HG03558 (cell line): ENCODE measurements around the gene NAALADL2.
"Not testable (repeated sequence)": the region's sequence is repeated elsewhere in the genome, so short reads cannot be mapped to it uniquely, and the experiment has no call there.

Source experiments
- ATAC-seq: cut with Tn5 transposase; IDR thresholded peaks from one replicate; pipeline ENCODE4 v1.9.1; 2021; ENCODE audit warnings: moderate number of reproducible peaks; ENCODE audit not compliant: unreplicated experiment; ENCODE audit errors: extremely low read depth

NAALADL2 gene

GRCh38 chr3:175489406-175489805, 630.3 kb downstream of the NAALADL2 start:
- peak; percentile 42 for ATAC-seq

DNA sequence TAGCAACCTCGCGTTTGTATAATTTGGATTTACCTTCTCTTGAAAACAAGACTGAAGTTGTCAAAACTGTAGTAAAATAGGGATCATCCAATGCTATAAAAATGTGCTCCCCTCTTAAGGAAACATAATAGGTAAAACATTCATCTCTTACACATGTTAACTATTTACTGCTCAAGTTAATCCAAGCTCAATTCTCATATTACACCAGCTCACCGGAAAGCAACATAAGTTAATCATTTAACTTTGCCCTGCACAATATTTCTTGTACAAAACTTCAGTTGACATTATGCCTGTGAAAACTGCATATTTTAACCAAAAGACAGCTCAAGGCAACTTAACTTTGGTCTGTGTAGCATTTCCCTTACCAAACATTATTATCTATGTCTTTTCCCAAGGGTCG, 634.2 kb downstream of the NAALADL2 start:
- ATAC-seq: no peak

DNA sequence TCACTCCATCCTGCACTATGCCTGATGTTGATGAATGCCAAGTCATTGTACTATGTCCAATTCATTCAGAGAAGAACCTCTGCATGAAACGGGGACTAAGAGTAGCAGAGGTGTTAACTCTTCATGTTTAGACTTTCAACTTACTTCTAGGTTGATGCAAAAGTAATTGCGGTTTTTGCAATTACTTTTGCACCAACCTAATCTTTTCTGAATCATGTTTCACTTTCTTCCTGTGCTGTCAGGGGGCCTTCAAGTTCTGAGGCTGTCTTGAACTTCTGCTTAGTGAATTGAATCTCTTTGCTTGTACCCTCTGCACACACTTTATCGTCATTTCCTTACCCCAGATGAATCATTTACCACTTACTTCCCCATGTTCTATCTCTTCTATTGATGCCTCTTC, 636.2 kb downstream of the NAALADL2 start:
- ATAC-seq: peak; percentile 75

DNA sequence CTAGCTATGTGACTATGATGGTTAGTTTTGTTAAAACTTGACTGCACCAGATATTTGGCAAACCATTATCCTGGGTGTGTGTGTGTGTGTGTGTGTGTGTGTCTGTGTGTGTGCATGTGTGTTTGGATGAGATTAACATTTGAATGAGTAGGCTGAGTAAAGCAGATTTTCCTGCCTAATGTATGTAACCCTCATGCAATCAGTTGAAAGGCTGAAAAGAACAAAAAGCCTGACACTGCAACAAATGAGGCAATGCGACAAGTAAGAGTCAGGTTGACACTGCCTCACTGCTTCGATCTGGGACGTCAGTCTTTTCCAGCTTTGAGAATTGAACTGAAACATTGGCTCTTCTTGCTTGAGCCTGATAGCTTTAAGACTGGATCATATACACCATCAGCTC, 643.0 kb downstream of the NAALADL2 start:
- ATAC-seq: no peak

GRCh38 chr3:175511219-175511785, 652.2 kb downstream of the NAALADL2 start:
- ATAC-seq: no peak

DNA sequence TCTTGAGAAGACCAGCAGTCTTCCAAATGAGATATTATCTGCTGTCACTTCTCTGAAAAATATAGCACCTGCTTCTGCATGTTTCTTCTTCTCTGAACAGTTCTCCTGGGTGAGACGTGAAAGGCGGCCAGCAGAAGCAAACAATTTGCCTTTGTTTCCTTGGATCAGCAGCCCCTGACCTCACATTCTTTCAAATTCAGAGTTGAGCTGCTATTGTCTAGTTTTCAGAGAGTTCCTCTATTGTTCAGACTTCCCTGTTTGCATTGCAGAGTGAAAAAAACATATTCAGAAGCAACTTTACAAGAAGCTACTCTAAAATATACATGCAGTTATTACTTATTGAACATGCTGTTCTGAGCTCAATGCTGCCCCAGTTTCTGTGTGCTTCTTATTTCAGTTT, 653.6 kb downstream of the NAALADL2 start:
- no peak for ATAC-seq

DNA sequence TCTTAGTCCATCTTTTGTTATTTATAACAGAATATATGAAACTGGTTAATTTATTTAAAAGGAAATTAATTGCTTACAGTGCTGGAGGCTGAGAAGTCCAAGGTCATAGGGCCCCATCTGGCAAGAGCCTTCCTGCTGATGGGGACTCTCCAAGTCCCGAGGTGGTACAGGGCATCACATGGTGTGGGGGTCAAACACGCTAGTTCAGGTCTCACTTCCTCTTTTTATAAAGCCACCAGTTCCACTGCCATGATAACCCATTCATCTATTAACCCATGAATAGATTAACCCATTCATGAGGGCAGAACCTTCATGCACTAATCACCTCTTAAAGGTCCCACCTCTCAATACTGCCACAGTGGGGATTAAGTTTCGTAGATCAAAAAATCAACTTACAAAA, 659.3 kb downstream of the NAALADL2 start:
- ATAC-seq: peak; percentile 65

DNA sequence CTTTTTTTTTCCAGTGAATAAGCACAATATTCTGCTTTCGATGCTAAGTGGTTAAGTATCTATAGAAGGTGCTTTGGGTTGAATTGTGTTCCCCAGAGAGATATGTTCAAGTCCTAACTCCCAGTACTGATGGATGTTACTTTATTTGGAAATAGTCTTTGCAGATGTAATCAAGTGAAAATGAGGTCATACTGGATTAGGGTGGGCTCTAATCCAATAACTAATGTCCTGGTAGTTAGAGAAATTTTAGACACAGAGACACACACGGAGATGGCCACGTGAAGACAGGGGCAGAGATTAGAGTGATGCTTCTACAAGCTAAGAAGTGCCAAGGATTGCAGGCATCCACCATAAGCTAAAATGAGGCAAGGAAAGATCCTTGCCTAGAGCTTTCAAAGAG, 662.3 kb downstream of the NAALADL2 start:
- ATAC-seq: no peak

DNA sequence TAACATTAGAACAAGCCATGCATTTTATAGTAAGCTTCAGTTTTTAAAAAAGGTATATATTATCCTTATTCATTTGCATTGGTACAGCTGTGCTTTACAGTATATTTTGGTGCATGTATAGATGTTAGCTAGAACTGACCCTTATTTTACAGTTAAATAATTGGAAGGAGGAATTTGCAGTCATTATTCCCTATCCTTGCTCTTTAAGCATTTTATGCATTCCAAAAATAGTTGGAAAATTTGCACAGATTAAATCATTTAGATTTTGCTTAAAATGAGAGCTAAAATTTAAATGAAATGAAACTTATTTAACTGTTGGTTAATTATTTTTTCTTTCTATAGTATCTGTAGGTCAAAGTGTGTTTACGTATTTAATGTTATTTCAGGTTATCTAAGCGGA, 667.1 kb downstream of the NAALADL2 start:
- ATAC-seq: no peak

DNA sequence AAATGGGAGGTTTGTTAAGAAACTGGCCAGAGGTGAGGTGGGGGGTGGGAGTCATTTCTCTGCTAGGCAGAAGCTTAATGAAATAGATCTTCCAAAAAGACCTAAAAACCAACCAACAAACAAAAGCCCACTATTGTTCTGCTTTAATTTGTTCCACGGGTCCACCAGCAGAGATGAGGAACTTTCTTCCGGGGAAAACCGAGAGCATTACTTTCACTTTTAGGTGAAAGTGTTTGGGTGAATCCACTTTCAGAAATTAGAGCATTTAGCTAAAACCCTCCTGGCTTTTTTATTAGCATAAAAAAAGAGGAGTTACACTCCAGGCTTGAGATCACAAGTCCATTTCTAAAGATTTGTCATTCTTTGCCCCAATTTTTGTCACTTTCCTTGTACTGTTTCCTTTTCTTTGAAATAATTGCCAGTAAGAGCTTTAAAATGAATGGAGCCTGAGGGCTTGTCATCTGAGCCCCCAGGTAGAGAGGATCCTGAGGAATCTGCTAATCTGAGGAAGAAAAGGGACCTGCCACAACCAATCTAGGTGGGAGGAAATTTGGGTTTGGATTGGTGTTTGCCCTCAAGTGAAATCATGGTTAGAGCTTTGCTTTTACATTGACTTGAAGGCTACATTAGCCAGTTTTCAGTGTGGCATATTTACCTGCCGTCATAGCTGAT, 667.6 kb downstream of the NAALADL2 start:
- no peak for ATAC-seq

- not testable (repeated sequence) for ATAC-seq
These were observed 669.6 kb downstream of the NAALADL2 start for GRCh38 chr3:175528693-175529092.

DNA sequence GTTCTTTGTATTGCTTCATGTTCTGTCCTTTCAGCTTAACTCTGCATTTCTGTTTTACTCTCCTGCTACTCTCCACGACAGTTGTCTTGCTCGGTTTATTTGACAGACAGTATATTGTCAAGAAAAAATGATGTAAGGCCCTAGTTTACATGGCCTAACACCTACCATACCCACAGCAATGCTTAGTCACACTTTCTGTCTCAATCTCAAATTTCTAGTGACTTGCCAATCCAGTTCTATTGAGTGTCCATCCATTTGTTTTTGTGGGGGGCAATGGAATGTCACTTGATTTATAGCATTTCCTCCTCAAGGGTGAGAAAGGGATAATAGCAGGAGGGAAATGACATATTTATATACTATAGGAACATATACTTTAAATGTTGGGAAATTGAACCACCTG, 676.2 kb downstream of the NAALADL2 start:
- ATAC-seq: no peak

DNA sequence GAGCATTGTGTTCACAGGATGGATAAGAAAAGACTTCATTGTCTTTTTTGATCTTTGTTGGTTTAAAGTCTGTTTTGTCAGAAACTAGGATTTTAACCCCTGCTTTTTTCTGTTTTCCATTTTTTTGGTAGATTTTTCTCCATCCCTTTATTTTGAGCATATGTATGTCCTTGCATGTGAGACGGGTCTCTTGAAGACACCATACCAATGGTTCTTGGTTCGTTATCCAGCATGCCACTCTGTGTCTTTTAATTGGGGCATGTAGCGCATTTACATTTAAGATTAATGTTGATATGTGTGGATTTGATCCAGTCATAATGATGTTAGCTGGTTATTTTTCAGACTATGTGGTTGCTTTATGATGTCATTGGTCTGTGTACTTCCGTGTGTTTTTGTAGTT, 687.0 kb downstream of the NAALADL2 start:
- no peak for ATAC-seq

DNA sequence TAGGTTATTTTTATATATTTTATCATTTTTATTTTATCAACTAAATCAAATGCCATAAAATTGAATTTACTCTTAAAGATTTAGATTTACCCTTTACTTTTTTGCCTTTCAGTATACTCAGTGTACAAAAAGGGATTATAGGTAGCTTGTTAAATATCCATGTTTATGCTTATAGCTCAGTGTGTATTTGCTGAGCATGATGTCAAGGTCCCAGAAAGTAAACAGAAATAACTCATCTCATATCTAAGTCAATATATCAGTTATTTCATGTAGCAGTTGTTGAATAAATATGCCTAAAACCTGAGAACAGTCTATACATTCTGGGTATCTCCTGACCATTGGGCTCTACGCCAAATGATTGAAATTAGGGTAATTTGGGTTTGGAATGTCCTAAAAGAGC, 693.8 kb downstream of the NAALADL2 start:
- ATAC-seq: no peak

DNA sequence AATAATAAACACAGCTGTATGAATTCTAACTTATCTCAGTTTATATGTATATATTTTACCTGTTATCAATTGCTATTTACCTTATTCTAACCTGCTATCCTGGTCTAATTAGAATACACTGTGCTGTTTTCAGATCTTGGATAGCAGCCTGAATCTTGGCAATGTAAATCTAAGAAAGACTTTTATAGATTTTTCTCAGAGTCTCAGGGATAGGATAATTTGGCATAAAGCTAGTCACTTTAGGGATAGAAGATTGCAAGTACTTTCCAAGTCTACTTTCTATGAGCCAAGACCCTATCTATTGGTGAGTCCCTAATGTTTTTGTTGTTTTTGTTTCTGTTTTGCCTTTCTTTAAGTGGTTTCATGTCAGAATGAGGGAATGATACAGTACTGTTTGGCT, 695.7 kb downstream of the NAALADL2 start:
- no peak for ATAC-seq

GRCh38 chr3:175558261-175558660, 699.1 kb downstream of the NAALADL2 start:
- ATAC-seq: no peak

DNA sequence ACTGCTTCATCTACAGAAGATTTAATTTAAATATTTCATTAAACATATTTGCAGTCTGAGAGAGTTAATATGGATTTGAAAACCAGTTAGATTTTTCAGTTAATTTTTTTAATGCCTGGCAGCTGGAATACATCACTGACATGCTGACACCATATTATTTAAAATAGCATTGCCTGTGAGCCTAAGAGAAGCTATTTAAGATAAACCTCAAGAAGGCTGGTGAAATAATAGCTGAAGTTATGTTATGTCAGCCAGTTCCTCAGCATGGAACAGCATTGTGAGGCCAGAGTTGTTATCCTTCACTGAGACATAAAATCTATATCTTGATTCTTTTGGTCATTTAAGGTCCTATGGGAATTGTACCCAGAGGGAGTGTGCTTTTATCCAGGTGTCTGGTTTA, 705.2 kb downstream of the NAALADL2 start:
- ATAC-seq: no peak

- no peak for ATAC-seq
These were observed 712.0 kb downstream of the NAALADL2 start for GRCh38 chr3:175571096-175571495.

- ATAC-seq: no peak
These were observed 714.1 kb downstream of the NAALADL2 start for GRCh38 chr3:175573226-175573625.

GRCh38 chr3:175580318-175580717, 721.2 kb downstream of the NAALADL2 start:
- ATAC-seq: no peak

DNA sequence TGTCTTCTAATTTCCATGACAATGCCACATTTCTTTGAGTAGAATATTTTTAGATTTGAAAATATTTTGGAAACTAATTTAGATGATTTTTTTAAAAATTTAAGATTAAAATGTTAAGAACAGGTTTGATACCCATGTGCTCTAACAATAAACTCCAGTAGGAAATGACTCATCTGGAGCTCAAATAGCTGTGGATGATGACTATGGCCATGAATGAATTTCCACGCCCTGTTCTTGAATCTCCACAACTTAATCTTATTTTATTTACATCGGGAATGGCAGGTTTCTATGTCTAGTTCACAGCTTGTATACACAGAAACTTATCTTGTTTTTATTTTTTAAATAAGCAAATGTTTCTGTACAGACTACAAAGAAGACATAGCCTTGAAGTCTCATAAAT, 726.8 kb downstream of the NAALADL2 start:
- ATAC-seq: no peak

DNA sequence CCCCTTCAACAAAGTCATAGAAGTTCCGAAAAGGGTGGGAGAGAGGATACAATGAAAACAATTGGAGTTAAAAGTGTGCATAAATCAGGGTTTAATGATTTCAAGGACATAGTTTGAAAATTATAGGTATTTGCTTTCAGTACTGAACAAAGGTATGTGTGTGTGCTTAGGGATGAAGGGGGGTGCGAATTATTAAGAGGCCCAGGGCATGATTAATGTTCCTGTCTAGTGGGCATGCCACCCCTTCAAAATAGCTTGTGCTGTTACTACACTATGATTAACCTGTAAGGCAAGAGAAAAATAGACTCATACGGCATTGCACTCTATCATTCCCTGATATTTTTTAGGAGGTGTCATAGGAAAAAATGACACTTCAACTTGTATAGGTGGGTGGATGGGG, 731.6 kb downstream of the NAALADL2 start:
- no peak for ATAC-seq
